ENCODE data around the gene PEX14.

PEX14 gene

DNA sequence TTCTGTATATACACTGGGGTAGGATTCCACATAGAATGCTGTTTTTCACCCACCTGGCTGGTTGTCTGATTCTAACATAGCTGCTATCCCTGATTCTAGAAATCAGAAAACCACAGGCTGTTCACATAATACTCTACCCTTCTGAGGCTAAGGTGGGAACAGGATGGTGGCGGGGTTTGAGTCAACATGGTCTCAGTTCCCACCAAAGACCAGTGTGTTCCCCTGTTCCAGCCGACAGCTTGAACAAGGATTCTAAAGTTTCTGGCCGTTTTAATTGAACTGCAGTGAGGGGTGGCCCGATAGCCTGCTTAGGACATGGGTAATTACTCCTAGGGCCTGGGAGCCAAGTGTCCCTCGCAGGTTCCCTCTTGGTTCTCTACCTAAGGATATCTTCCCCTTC is 38.4 kb downstream of the PEX14 start:
- no peak overlapping the region for H3K4me3 ChIP-seq (ENCODE audit: low read depth in 1 of 2, low read length in 1 of 2)
- H3K27ac ChIP-seq: no peak overlapping the region
- TF ChIP-seq, protein P1, sequence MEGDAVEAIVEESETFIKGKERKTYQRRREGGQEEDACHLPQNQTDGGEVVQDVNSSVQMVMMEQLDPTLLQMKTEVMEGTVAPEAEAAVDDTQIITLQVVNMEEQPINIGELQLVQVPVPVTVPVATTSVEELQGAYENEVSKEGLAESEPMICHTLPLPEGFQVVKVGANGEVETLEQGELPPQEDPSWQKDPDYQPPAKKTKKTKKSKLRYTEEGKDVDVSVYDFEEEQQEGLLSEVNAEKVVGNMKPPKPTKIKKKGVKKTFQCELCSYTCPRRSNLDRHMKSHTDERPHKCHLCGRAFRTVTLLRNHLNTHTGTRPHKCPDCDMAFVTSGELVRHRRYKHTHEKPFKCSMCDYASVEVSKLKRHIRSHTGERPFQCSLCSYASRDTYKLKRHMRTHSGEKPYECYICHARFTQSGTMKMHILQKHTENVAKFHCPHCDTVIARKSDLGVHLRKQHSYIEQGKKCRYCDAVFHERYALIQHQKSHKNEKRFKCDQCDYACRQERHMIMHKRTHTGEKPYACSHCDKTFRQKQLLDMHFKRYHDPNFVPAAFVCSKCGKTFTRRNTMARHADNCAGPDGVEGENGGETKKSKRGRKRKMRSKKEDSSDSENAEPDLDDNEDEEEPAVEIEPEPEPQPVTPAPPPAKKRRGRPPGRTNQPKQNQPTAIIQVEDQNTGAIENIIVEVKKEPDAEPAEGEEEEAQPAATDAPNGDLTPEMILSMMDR (IDR thresholded peaks at IDR 0.05): no peak
- no peaks in the 10 kb centered on the region for H3K36me3 ChIP-seq
- no peaks in the 10 kb centered on the region for H3K4me1 ChIP-seq (ENCODE audit: control insufficient read depth in 1 of 2, insufficient read depth in 1 of 2, low read depth in 1 of 2, low read length in 1 of 2)
- no peaks in the 10 kb centered on the region for H3K9me3 ChIP-seq
- no peaks in the 10 kb centered on the region for H3K27me3 ChIP-seq

DNA sequence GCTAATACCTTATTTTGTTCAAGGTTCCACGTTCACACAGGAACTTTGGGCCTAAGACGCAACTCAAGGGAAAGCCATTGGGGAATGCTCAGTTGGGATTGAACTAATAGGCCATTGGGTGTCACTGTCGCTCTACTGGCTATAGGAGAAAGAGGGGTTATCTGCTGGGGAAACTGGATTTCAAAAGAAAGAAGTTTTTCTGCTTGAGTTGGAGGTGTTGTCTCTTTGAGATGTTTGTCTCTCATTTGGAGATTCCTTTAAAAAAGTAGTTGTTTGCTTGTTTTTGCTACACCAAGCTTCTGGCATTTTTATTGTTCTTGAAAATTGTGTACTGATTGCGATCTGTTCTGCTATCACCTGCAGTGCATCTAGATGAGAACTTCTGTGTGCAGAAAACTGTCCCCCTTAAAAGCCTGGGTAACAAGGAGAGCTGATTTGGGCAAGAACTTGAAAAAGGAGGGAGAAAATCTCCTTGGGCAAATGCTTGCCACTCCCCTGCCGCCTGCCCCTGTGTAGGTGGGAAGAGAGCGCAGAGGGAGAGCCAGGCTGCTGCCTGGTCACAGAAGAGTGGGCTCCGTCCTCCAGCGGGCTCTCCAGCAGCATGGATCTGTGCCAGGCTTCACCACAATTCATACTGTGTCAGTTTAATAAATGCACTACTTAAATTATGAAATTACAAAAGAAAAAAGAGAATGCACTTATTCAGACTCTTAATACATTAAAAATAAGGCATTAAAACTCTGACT is 39.9 kb downstream of the PEX14 start:
- no peaks in the 10 kb centered on the region for H3K9me3 ChIP-seq
- H3K36me3 ChIP-seq: no peaks in the 10 kb centered on the region
- no peak overlapping the region for H3K4me3 ChIP-seq (ENCODE audit: low read depth in 1 of 2, low read length in 1 of 2)
- no peaks in the 10 kb centered on the region for H3K27me3 ChIP-seq
- no peak overlapping the region for H3K27ac ChIP-seq
- TF ChIP-seq, protein P1 (IDR thresholded peaks at IDR 0.05): no peak
- H3K4me1 ChIP-seq (ENCODE audit: control insufficient read depth in 1 of 2, insufficient read depth in 1 of 2, low read depth in 1 of 2, low read length in 1 of 2): no peaks in the 10 kb centered on the region

DNA sequence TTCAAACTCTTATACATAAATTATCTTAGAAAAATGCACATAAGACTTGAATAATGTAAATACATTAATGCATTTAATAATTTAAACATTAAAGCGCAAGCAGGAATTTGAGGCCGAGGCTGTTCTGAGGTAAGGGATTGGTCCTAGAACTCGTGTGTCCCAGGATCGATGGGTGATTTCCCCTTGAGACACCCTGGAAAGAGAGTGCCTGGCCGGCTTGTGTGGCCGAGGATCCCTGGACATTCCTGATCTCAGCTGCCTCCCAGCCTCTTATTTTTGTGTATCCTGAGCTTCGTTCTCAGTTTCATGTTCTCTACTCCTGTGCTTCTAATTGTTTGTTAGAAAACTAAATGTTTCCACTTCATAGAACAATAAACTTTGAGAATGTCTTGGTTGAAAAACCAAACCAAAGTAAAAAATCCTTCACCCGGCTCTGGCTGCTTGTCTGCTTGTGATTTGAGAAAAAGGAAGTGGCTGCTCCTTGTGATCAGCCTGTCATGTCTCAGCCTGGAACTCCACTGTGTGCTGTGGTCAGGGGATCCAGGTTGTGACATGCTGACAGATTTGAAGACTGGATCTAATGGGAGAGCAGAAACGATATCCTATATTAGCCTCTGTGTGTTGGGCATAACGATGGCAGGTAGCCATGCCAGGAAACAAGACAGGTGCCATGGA is 40.7 kb downstream of the PEX14 start:
- no peaks in the 10 kb centered on the region for H3K9me3 ChIP-seq
- H3K4me1 ChIP-seq (ENCODE audit: control insufficient read depth in 1 of 2, insufficient read depth in 1 of 2, low read depth in 1 of 2, low read length in 1 of 2): no peaks in the 10 kb centered on the region
- H3K4me3 ChIP-seq (ENCODE audit: low read depth in 1 of 2, low read length in 1 of 2): no peak overlapping the region
- H3K27ac ChIP-seq: no peak overlapping the region
- H3K36me3 ChIP-seq: no peaks in the 10 kb centered on the region
- TF ChIP-seq, protein P1 (IDR thresholded peaks at IDR 0.05): no peak
- H3K27me3 ChIP-seq: no peaks in the 10 kb centered on the region

DNA sequence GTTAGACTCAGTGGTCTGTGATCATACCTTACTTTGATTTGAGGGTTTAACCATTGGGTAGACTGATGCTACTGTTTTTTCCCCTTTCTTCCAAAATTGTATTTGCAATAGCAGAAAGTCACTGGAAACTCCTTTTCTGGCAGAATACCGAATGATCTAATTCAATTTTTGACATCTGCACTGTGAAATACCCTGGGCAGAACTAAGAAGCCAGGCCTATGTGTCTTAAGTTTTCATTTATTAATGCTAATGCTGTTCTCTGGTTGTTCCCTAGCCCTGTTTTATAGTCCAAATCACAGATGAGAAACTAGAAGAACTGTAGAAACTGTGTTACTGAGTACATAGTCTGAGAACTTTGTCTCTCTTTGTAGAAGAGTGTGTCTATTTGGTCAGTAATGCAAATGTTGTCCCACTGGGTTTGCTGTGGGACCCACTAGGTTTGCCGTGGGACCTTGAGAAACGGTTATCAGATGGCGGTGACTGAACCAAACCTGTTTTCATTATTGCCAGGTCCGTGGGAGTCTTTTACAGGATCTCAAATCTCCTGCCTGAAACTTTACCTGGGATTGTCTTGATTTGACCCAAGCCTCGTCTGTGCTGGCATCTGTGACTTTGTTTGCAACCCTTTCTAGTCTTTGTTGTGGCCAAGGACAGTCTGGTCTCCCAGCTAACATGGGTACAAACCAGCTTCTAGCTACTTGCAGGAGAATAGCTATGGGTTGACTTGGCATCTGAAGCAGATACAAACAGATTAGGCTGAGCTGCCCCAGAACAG is 41.4 kb downstream of the PEX14 start:
- Histone ChIP-seq H3K27me3 (no peaks in the 10 kb centered on the region), H3K4me3 (ENCODE audit: low read depth in 1 of 2, low read length in 1 of 2) (no peak overlapping the region), H3K36me3 (no peaks in the 10 kb centered on the region), H3K4me1 (ENCODE audit: control insufficient read depth in 1 of 2, insufficient read depth in 1 of 2, low read depth in 1 of 2, low read length in 1 of 2) (no peaks in the 10 kb centered on the region), H3K27ac (no peak overlapping the region), H3K9me3 (no peaks in the 10 kb centered on the region)
- TF ChIP-seq, protein P1 (IDR thresholded peaks at IDR 0.05): no peak

DNA sequence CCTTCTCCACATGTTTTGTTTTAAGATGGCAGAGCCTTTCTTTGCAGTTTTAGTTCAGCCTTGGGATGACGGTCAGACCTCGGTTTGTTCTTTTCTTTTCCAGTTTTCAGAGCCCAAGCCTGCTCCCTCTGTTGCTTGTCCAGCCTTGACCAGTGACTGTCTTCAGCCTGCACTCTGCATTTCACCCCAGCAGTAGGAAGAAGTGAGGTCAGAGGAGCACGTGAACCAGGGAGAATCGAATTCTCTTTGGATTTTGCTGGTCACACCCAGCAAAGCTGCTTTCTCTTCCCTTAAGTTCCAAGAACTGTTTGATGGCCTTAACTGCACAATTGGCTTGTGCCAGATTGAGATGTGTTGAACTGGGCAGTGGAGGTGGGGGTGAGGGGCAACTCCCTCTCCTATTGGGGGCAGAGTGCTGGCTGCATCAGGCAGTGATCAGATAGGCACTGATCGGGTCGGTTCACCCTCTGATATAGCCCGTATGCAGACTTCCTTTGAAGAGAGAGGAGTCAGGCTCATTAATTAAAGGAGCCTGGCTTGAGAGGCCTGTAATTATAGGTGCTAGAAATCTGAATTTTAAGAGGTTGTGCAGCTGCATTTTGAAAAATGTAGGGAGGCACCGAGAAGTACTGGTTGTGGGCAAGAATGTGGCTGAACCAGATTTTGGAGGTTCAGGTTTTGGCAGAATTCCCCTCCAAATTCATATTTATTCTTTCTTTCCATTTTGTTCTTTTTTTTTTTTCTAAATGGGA is 42.4 kb downstream of the PEX14 start:
- Histone ChIP-seq H3K4me3 (ENCODE audit: low read depth in 1 of 2, low read length in 1 of 2) (no peak overlapping the region), H3K4me1 (ENCODE audit: control insufficient read depth in 1 of 2, insufficient read depth in 1 of 2, low read depth in 1 of 2, low read length in 1 of 2) (no peaks in the 10 kb centered on the region), H3K9me3 (no peaks in the 10 kb centered on the region), H3K27ac (no peak overlapping the region), H3K36me3 (no peaks in the 10 kb centered on the region), H3K27me3 (no peaks in the 10 kb centered on the region)
- TF ChIP-seq, protein P1 (IDR thresholded peaks at IDR 0.05): no peak
